C4-2B (cell line): ENCODE measurements around the gene RGS10.
"Not testable (repeated sequence)": the region's sequence is repeated elsewhere in the genome, so short reads cannot be mapped to it uniquely, and the experiment has no call there.

Experiments used
- H3K27ac ChIP-seq: fragments of 450-650 bp; 2 replicates; pipeline ENCODE4 v1.5.1; 2017
- ZFX ChIP-seq: fragments of 450-650 bp; IDR thresholded peaks from 2 replicates; pipeline ENCODE4 v1.6.1; 2017
- TF ChIP-seq, protein P1 (sequence below): fragments of 450-650 bp; conservative IDR thresholded peaks from 2 replicates; pipeline ENCODE4 v1.5.1; 2017; ENCODE audit warnings: mild to moderate bottlenecking

The RGS10 gene

DNA sequence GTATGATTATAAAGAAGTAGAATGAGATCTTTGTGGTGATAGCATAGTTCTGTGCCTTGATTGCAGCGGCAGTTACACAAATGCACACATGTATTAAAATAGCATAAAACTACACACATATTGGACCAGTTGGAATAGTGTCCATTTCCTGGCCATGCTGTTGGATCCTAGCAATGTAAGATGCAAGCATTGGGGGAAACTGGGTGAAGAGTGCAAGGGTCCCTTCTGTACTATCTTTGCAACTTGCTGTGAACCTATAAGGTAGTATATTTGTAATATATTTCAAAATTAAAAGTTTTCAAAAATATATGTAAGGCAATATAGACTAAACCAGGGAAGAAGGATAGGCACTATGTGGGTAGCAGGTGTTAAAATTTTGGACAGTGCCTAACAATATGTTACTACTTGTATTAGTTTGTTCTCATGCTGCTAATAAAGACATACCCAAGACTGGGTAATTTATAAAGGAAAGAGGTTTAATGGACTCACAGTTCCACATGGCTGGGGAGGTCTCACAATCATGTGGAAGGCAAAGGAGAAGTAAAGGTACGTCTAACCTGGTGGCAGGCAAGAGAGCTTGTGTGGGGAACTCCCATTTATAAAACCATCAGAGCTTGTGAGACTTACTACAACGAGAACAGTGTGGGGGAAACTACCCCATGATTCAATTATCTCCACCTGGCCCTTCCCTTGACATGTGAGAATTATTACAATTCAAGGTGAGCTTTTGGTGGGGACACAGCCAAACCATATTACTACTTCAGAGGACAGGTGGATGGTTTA is 71.4 kb downstream of the RGS10 start:
- TF ChIP-seq ZFX: no peak
- TF ChIP-seq, protein P1, sequence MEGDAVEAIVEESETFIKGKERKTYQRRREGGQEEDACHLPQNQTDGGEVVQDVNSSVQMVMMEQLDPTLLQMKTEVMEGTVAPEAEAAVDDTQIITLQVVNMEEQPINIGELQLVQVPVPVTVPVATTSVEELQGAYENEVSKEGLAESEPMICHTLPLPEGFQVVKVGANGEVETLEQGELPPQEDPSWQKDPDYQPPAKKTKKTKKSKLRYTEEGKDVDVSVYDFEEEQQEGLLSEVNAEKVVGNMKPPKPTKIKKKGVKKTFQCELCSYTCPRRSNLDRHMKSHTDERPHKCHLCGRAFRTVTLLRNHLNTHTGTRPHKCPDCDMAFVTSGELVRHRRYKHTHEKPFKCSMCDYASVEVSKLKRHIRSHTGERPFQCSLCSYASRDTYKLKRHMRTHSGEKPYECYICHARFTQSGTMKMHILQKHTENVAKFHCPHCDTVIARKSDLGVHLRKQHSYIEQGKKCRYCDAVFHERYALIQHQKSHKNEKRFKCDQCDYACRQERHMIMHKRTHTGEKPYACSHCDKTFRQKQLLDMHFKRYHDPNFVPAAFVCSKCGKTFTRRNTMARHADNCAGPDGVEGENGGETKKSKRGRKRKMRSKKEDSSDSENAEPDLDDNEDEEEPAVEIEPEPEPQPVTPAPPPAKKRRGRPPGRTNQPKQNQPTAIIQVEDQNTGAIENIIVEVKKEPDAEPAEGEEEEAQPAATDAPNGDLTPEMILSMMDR: no peak
- H3K27ac ChIP-seq: no peak overlapping the region

DNA sequence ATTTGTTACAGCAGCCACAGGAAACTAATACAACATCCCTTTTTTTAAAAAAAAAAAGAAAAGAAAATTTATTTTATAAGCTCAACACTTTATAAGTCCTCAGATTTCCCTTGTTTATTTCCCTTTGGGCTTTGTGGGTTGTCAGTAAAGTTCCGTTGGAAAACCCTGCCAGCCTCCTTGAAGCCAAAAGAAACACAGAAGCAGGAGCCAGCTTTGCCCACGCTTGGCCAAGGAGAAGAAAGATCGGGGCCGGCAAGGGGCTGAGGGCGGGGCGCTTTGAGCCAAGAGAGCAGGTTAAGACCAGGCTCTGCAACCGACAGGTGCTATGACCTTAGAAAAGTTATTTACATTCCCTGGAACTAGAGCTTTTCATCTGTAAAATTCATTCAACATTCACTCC is 72.7 kb downstream of the RGS10 start:
- no peak for TF ChIP-seq ZFX
- TF ChIP-seq, protein P1: no peak

DNA sequence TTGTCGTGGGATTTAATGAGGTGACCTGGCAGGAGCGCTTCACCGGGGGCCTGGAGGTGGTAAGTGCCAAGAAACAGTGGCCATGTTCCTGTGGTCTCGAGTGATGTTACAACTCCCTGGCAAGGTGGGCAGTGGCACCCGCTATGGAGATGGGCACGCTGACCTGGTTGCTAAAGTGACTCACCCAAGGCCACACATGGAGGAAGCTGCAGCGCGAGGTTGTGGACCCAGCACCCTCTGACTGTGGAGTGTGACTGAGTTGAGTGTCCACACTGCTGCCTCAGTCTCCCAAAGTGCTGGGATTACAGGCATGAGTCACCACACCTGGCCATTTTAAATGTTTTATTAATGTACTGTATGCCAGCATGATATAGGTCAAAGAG is 73.2 kb downstream of the RGS10 start:
- TF ChIP-seq ZFX: no peak
- TF ChIP-seq, protein P1: no peak
- H3K27ac ChIP-seq: no peak overlapping the region

More for the DNA sequence above, 72.7 kb downstream of the RGS10 start:
- H3K27ac ChIP-seq: no peak overlapping the region

DNA sequence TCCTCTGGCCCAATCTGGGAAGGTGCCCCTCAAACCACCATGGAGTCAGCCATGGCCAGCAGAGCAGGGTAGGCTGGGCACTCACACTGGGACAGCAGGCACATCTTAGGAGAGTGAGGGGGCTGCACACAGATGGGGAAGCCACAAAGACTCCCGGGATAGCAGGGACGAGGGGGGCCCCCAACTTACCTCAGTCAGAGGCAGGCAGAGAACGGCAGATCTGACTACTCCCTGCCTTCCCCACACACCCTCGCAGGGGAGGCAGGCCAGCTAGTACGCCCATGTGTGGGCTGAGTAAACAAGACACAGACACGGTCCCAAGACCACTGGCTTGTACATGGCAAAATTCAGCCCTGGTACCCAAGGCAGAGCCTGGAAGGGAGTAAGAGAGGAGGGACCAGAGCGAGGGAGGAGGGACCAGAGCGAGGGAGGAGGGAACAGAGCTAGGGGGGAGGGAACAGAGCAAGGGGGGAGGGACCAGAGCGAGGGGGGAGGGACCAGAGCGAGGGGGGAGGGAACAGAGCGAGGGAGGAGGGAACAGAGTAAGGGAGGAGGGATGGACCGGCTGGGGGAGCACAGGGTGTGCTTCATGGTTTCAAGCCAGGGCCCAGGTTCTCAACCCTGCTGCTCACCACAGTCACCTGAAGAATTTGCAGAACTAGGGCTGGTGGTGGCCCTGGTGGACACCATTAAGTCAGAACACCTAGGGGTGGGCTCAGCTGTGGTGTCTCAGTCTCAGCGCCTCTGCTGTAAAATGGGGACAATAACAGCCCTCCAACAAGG is 73.8 kb downstream of the RGS10 start:
- TF ChIP-seq, protein P1: no peak
- no peak for TF ChIP-seq ZFX
- H3K27ac ChIP-seq: no peak overlapping the region

DNA sequence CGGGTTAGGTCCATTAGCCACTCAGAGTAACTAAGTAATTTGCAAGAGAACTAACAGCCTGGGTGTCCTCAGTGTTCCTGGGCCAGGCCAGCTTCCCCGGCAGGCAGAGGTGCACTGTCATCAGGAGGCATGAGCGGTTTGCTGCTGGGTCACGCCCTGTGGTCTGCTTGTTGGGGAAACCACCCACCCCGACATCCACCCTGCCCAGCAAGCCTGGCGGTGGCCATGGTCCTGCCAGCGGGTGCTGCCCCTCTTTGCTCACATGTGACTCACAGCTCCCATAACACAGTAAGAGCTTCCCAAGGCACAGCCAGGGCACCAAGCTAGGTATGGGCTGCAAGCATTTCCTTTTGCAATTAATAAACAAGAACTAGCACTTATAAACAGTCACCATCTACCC is 75.9 kb downstream of the RGS10 start:
- TF ChIP-seq ZFX: no peak
- TF ChIP-seq, protein P1: no peak
- H3K27ac ChIP-seq: no peak overlapping the region

DNA sequence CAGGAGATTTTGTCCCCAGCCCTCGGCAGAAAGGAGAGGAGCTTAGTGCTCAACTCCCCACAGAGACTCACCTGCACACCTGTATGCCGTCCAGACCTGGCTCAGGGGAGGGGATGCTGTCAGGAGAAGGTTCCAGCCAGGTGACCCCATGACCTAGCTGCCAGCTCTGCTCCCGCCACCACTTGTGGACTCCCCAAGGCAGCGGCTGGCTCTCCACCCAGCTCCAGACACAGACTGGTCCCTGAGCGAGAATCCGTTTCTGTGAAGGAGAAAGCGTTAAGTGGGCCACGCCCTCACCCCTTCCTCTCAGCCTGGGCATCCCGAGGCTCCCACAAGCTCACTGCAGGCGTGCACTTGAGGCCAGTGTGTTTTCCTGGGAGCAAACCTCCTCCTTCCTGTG is 76.4 kb downstream of the RGS10 start:
- no peak overlapping the region for H3K27ac ChIP-seq

DNA sequence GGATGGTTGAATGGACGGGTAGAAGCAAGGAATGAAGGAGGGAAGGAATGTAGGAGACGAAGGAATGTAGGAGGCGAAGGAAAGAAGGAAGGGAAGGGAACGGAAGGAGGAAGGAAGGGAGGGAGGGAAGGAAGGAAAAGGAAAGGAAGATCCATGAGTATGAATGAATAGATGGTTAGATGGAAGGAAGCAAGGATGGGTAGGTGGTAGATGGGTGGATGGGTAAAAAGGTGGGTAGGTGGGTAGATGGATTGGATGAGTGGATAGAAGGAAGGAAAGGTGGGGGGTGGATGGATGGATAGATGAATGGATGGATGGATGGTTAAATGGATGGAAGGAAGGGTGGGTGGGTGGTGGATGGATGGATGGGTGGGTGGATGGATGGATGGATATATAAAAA is 77.4 kb downstream of the RGS10 start:
- no peak overlapping the region for H3K27ac ChIP-seq
- no peak for TF ChIP-seq ZFX
- TF ChIP-seq, protein P1: no peak

More for the DNA sequence above, 76.4 kb downstream of the RGS10 start:
- TF ChIP-seq, protein P1: no peak
- no peak for TF ChIP-seq ZFX

DNA sequence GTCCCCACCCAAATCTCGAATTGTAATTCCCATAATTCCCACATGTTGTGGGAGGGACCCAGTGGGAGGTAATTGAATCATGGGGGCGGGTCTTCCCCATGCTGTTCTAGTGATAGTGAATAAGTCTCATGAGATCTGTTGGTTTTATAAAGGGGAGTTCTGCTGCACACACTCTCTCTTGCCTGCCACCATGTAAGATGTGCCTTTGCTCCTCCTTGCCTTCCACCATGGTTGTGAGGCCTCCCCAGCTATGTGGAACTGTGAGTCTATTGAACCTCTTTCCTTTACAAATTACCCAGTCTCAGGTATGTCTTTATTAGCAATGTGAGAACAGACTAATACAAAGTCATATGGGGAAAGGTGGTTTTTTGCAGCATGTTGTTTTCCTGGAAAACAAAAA is 79.3 kb downstream of the RGS10 start:
- not testable (repeated sequence) for H3K27ac ChIP-seq
